CD4-positive, alpha-beta T cell treated with Interleukin-2 at 100 ng/mL for 4 hours (primary cell): ENCODE data around the gene ZCCHC9.

Experiments used
- DNase-seq: peaks from one replicate; pipeline ENCODE4 v3.0.0-alpha.2; 2020; ENCODE audit warnings: low spot score

The ZCCHC9 gene

DNA sequence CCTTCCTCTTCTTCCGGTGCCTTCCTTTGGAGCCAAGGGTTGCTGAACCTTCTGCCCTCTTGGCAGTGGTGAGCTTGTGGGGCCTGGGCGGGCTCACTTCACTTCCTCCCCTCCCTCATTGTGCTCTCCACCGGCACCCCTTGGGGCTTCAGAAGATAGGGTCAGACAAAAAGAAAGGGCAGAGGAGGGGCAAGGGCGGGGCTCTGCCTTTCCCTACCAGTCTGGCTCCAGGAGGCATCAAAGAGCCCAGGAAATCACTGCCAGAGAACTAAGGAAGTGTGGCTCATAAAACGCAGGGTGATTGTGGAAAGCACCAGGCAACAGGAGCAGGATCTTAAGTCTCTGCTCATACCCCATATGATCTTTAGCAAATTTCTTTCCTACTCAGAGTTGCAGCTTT is 57.7 kb downstream of the ZCCHC9 start:
- DNase-seq = no peak

- no peak for DNase-seq
Measured at GRCh38 chr5:81359881-81360280, 58.5 kb downstream of the ZCCHC9 start.

GRCh38 chr5:81360640-81361039 is 59.3 kb downstream of the ZCCHC9 start:
- DNase-seq = no peak

GRCh38 chr5:81361600-81361999 is 60.2 kb downstream of the ZCCHC9 start:
- DNase-seq = no peak
